Psoas muscle (tissue), 8 donors: ENCODE results near the gene CDC25A. TPM values are rescaled to one million over a fixed set of nuclear protein-coding genes. Genes with fewer than 3 reads are reported as not detected.

Source experiments
- ATAC-seq, 4 donors: fragments of 200-7000 bp; cut with Tn5 transposase; one replicate each; pipeline ENCODE4 v1.9.1; 2020; ENCODE audit warnings: moderate library complexity in 3 of 4, mild to moderate bottlenecking in 2 of 4
- DNase-seq, 2 donors: peaks; one replicate each; pipeline ENCODE4 v3.0.0-alpha.2; 2020
- H3K27ac ChIP-seq: fragments of 200-600 bp; one replicate; pipeline ENCODE4 v1.8.0; 2022
- H3K27me3 ChIP-seq, 3 donors: fragments of 200-600 bp in 1 of 3; one replicate each; pipeline versions ENCODE4 v1.6.1 to v1.8.0; 2013 to 2022; ENCODE audit warnings: low read length in 2 of 3, mild to moderate bottlenecking in 2 of 3, moderate library complexity in 1 of 3; ENCODE audit not compliant: insufficient read depth in 3 of 3
- H3K36me3 ChIP-seq, 2 donors: fragments of 200-600 bp in 1 of 2; one replicate each; pipeline versions ENCODE4 v1.6.1 to v1.8.0; 2013 to 2022; ENCODE audit warnings: low read depth in 1 of 2, mild to moderate bottlenecking in 1 of 2, moderate library complexity in 1 of 2; ENCODE audit not compliant: insufficient read depth in 1 of 2
- H3K4me1 ChIP-seq: fragments of 200-600 bp; one replicate; pipeline ENCODE4 v1.8.0; 2022
- H3K4me3 ChIP-seq: fragments of 200-600 bp; one replicate; pipeline ENCODE4 v1.8.0; 2022; ENCODE audit warnings: mild to moderate bottlenecking
- H3K9me3 ChIP-seq: fragments of 200-600 bp; one replicate; pipeline ENCODE4 v1.8.0; 2022
- CTCF ChIP-seq: fragments of 200-600 bp; IDR thresholded peaks from one replicate; pipeline ENCODE4 v1.8.0; 2022; ENCODE audit warnings: antibody characterized with exemption
- WGBS, 3 donors: extraction: QIAGEN DNeasy Blood & Tissue Kit; methylation state at CpG; one replicate each; pipeline versions ENCODE4 v1.1.6 to v1.1.7; 2013; 5-methylcytosine and 5-hydroxymethylcytosine counted together
- intact Hi-C, 2 donors: fragments of 100-400 bp; cut with DNase I; formaldehyde crosslinking; loops; one replicate each; pipeline versions ENCODE4 v1.11.0 to v1.14.2; 2022
- polyA plus RNA-seq, 3 donors: library from polyadenylated mRNA; stranded (reverse); fragments of 200-250 nt; gene quantifications; one replicate each; pipeline ENCODE4 v1.2.3, GENCODE V29; 2013
- total RNA-seq, 4 donors: library from RNA; stranded (reverse); fragmentation: NEBNext Ultra II Directional in 2 of 4; extraction: Animal tissue kit (Norgen Biotek cat#: 25700) in 2 of 4; gene quantifications; one replicate each; pipeline versions ENCODE4 v1.2.1 to v1.2.4, GENCODE V29; 2021 to 2023
- donor health status: healthy with polysubstance abuse.
- donor health status: DM: no; HTN: no; CAD: no; lungs with moderate emphysema.
- donor health status: Bipolar disorder and iron deficiency.
- donor health status: healthy.
- donor health status: DM: yes; HTN: yes; CAD: no.
- donor health status: DM: no; HTN: no; CAD: no.
- donor health status: DM: no; HTN: no; CAD: no.
- donor health status: DM: yes; HTN: yes; CAD: no.

Gene CDC25A
- total and polyA plus RNA-seq, 7 donors: 0.20 to 2.9 (median 0.46) TPM

DNA sequence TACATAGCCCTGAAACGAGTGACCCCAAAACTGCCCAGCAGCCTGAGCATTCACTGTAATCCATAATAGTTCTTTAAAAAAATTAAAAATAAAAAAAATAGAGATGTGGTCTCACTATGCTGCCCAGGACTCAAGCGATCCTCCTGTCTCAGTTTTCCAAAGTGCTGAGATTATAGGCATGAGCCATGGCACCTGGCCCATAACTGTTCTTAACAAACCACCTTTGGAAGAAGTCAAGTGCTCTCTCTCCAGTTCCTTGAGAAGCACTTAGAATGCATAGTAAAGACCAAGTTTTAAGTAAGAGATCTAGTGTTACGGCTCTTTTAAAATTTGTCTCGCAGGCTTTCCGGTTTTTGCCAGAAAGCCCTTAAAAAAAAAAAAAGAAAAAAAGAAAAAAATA lies 8.2 kb downstream of the CDC25A start:
- Histone ChIP-seq H3K4me1 (no peaks in the 10 kb centered on the region), H3K27ac (no peak overlapping the region), H3K4me3 (no peak overlapping the region), H3K9me3 (no peaks in the 10 kb centered on the region), H3K36me3 (no peaks in the 10 kb centered on the region), H3K27me3 (no peaks in the 10 kb centered on the region)
- 94 to 98% (median 97%) methylated on average over 5 of the region's 5 CpGs for WGBS, 3 donors
- DNase-seq: no peak
- intact Hi-C loops: no loop called here
- TF ChIP-seq CTCF: no peak
- no peak for ATAC-seq

DNA sequence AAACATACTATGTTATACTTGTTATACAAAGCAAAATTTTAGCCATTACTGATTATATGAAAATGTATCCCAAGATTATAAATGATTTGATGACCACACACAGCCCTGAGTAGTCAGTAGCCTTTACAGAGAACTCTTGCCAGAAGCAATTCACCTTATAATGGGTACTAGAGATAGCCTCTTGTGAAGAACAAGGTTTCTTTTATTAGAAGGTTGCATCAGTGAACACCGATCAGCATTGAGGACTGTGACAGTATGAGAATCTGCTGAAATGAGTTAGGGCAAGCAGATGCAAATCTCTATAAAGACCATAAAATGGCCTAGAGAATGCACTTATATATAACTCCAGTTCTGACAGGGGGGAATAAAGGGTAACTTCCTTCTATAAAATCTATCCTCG lies 10.1 kb downstream of the CDC25A start:
- ATAC-seq (no peak), DNase-seq (no peak)
- 64 to 84% (median 70%) methylated on average over 2 of the region's 2 CpGs for WGBS, 3 donors
- no peaks in the 10 kb centered on the region for H3K36me3 ChIP-seq
- H3K4me1 ChIP-seq: no peaks in the 10 kb centered on the region
- H3K27ac ChIP-seq: no peak overlapping the region
- no peak for TF ChIP-seq CTCF
- no peaks in the 10 kb centered on the region for H3K9me3 ChIP-seq
- H3K4me3 ChIP-seq: no peak overlapping the region
- intact Hi-C loops: no loop called here
- H3K27me3 ChIP-seq: no peaks in the 10 kb centered on the region

DNA sequence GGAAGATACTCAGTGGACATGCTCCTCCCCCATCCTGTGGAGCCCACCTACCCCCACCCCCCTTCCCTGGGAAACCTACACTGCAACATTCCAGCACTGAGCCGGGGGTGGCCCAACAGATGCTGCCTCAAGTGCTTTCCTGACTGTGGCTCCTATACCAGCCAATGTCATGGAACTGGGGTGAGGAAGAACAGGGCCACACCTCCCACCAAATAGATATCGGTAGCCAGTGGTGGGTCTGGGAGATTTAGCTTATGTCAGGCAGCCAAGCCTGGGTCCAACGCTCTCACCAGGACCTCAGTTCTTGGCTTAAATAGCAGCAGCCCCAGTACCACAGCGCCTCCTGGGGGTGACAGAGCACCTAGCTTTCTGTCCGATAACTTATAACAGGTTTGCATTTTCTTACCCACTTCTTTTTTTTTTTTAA lies 30.3 kb downstream of the CDC25A start:
- 45 to 58% (median 49%) methylated on average over 5 of the region's 5 CpGs for WGBS, 3 donors

GRCh38 chr3:48157202-48157840 lies 30.9 kb downstream of the CDC25A start:
- Histone ChIP-seq H3K36me3 (no peaks in the 10 kb centered on the region), H3K4me1 (no peaks in the 10 kb centered on the region), H3K9me3 (no peaks in the 10 kb centered on the region), H3K27ac (no peak overlapping the region), H3K27me3 (no peaks in the 10 kb centered on the region), H3K4me3 (no peak overlapping the region)
- intact Hi-C loops: loop anchor here in 1 of 2 donors (10.0 kb wide), 1 partner anchor 173 kb away; no protein-coding TSS in a partner anchor
- 86 to 92% (median 89%) methylated on average over 5 of the region's 5 CpGs for WGBS, 3 donors
- TF ChIP-seq CTCF: no peak
- ATAC-seq (no peak), DNase-seq (no peak)

More for the DNA sequence above, 30.3 kb downstream of the CDC25A start:
- H3K4me1 ChIP-seq: no peaks in the 10 kb centered on the region
- H3K36me3 ChIP-seq: no peaks in the 10 kb centered on the region
- no peak overlapping the region for H3K4me3 ChIP-seq
- no peaks in the 10 kb centered on the region for H3K27me3 ChIP-seq
- peak; percentile 61 for TF ChIP-seq CTCF
- ATAC-seq (peak; percentile 37 to 77 (median 62)), DNase-seq (peak; percentile 60 to 71)
- no peaks in the 10 kb centered on the region for H3K9me3 ChIP-seq
- intact Hi-C loops: loop anchor here in 1 of 2 donors (10.0 kb wide), 1 partner anchor 173 kb away; no protein-coding TSS in a partner anchor
- H3K27ac ChIP-seq: no peak overlapping the region

DNA sequence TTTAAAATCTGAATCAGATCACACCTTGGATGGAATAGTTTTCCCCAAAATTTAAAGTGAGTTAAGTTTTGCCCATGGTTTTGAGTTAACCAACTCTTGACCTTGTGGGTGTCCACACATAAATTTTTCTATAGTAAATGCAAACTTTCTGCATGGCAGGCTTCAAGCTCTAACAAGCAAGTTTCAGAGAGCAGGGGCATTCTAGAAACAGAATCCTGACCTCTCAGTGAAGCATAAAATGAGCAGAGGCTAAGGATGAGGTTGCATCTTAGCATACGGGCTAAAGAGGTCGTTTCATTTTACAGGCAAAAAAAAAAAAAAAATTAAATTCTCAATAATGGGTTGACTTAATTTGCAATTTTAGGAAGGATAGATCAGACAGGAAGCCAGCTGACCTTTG lies 32.1 kb downstream of the CDC25A start:
- no peak for ATAC-seq
- intact Hi-C loops: loop anchor here in 1 of 2 donors (10.0 kb wide), 1 partner anchor 171 kb away; no protein-coding TSS in a partner anchor
- H3K9me3 ChIP-seq: no peaks in the 10 kb centered on the region
- no peak overlapping the region for H3K27ac ChIP-seq
- H3K27me3 ChIP-seq: no peaks in the 10 kb centered on the region
- H3K4me1 ChIP-seq: peaks cover 3% of the 10 kb centered on the region
- TF ChIP-seq CTCF: no peak
- DNase-seq: no peak
- WGBS, 3 donors: 66 to 71% (median 67%) methylated on average over 2 of the region's 2 CpGs
- H3K36me3 ChIP-seq: no peaks in the 10 kb centered on the region
- H3K4me3 ChIP-seq: no peak overlapping the region
